Stimulated activated CD4-positive, alpha-beta T cell treated with anti-CD3 and anti-CD28 coated beads, Interleukin-4, amount 100 ng/mL, for 48 hours (primary cell): ENCODE results near the gene PCDHB13.
A peak's percentile ranks its signal among the peaks of the same experiment; 100 is the strongest.
"Not testable (repeated sequence)": the region's sequence is repeated elsewhere in the genome, so short reads cannot be mapped to it uniquely, and the experiment has no call there.

Experiments
- DNase-seq, 2 donors: peaks; one replicate each; pipeline ENCODE4 v3.0.0-alpha.2; 2020; ENCODE audit warnings: low read depth in 2 of 2

The PCDHB13 gene

GRCh38 chr5:141213656-141214339 is at the start of gene PCDHB13:
PCDHB13 (plus strand) TSS chr5:141213919; CDS start chr5:141214124, 205 bp downstream.
- not testable (repeated sequence) for DNase-seq

GRCh38 chr5:141172381-141173204 is 41.1 kb upstream of the PCDHB13 start, which contains the start of gene PCDHB7:
PCDHB7 (plus strand) TSS chr5:141172644; CDS start chr5:141172836, 192 bp downstream.
- DNase-seq, result no peak

DNA sequence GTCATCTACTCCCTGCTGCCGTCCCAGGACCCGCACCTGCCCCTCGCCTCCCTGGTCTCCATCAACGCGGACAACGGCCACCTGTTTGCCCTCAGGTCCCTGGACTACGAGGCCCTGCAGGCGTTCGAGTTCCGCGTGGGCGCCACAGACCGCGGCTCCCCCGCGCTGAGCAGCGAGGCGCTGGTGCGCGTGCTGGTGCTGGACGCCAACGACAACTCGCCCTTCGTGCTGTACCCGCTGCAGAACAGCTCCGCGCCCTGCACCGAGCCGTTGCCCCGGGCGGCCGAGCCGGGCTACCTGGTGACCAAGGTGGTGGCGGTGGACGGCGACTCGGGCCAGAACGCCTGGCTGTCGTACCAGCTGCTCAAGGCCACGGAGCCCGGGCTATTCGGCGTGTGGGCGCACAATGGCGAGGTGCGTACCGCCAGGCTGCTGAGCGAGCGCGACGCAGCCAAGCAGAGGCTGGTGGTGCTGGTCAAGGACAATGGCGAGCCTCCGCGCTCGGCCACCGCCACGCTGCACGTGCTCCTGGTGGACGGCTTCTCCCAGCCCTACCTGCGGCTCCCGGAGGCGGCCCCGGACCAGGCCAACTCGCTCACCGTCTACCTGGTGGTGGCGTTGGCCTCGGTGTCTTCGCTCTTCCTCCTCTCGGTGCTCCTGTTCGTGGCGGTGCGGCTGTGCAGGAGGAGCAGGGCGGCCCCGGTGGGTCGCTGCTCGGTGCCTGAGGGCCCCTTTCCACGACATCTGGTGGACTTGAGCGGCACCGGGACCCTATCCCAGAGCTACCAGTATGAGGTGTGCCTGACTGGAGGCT is 39.2 kb upstream of the PCDHB13 start:
- DNase-seq, result not testable (repeated sequence)

- no peak for DNase-seq
Observed at GRCh38 chr5:141175933-141176332, 37.8 kb upstream of the PCDHB13 start.

- DNase-seq, result not testable (repeated sequence)
Observed at GRCh38 chr5:141177577-141178191, 36.0 kb upstream of the PCDHB13 start, which contains the start of gene PCDHB8. PCDHB8 (plus strand) TSS chr5:141177790; CDS start chr5:141178035, 245 bp downstream.

- DNase-seq, result not testable (repeated sequence)
Observed at GRCh38 chr5:141179371-141179770, 34.3 kb upstream of the PCDHB13 start.

- DNase-seq, result not testable (repeated sequence)
Observed at GRCh38 chr5:141179876-141180275, 33.8 kb upstream of the PCDHB13 start.

- no peak for DNase-seq
Observed at GRCh38 chr5:141180313-141180712, 33.4 kb upstream of the PCDHB13 start.

- no peak for DNase-seq
Observed at GRCh38 chr5:141182248-141182647, 31.5 kb upstream of the PCDHB13 start, which contains the start of gene PCDHB16. PCDHB16 (plus strand) TSS chr5:141182387; CDS start chr5:141182560, 173 bp downstream.

GRCh38 chr5:141184117-141184855 is 29.4 kb upstream of the PCDHB13 start:
- not testable (repeated sequence) for DNase-seq

DNA sequence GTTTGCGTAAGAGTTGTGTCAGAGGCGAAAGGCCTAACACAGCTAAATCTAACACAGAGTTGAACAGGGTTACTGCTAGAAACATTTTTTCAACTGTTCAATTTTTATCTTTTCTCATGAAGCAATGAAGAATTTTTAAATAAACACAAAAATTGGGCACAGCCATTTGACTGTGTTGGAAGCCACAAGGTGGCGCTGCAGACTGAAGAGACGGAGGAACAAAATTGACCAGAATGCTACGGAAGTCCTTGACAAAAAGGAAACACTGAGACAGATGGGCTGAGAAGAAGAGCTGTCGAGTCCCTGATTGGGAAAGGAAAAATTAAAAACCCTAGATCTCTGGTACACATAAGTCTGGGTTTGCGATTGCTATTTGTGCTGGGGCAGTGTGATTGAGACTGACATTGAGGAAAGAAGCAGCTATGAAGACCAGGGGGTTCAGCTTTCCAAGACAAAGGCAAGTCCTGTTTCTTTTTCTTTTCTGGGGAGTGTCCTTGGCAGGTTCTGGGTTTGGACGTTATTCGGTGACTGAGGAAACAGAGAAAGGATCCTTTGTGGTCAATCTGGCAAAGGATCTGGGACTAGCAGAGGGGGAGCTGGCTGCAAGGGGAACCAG is 26.7 kb upstream of the PCDHB13 start, which contains the start of gene PCDHB9:
TSS of gene PCDHB9 (plus strand) at position 265 of the 616 bp plus-strand sequence. CDS start at position 423, 158 bp downstream.
- DNase-seq, result peak in 1 of 2 donors; percentile 9

- not testable (repeated sequence) for DNase-seq
Observed at GRCh38 chr5:141188682-141189081, 25.0 kb upstream of the PCDHB13 start.

GRCh38 chr5:141189131-141189530 is 24.6 kb upstream of the PCDHB13 start:
- DNase-seq, result not testable (repeated sequence)

DNA sequence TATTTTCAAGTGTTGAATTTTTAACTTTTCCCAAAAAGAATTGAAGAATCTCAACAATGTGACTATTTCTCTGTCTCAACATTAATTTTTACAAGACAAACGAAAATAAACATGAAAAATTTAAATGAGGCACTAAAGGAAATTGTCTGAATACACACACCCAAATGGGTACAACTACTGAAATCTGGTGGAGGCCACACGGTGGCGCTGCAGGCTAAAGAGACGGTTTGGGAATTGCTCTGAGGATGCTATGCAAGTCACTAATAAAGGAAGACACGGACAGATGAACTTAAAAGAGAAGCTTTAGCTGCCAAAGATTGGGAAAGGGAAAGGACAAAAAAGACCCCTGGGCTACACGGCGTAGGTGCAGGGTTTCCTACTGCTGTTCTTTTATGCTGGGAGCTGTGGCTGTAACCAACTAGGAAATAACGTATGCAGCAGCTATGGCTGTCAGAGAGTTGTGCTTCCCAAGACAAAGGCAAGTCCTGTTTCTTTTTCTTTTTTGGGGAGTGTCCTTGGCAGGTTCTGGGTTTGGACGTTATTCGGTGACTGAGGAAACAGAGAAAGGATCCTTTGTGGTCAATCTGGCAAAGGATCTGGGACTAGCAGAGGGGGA is 21.5 kb upstream of the PCDHB13 start, which contains the start of gene PCDHB10:
TSS of gene PCDHB10 (plus strand) at position 244 of the 616 bp plus-strand sequence. CDS start at position 444, 200 bp downstream.
- DNase-seq, result peak in 1 of 2 donors; percentile 18

DNA sequence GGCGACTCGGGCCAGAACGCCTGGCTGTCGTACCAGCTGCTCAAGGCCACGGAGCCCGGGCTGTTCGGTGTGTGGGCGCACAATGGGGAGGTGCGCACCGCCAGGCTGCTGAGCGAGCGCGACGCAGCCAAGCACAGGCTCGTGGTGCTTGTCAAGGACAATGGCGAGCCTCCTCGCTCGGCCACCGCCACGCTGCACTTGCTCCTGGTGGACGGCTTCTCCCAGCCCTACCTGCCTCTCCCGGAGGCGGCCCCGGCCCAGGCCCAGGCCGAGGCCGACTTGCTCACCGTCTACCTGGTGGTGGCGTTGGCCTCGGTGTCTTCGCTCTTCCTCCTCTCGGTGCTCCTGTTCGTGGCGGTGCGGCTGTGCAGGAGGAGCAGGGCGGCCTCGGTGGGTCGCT is 19.4 kb upstream of the PCDHB13 start:
- not testable (repeated sequence) for DNase-seq

GRCh38 chr5:141196363-141196762 is 17.4 kb upstream of the PCDHB13 start:
- no peak for DNase-seq

- DNase-seq, result no peak
Observed at GRCh38 chr5:141199359-141200235, 14.1 kb upstream of the PCDHB13 start, which contains the start of gene PCDHB11. PCDHB11 (plus strand) TSS chr5:141199627; CDS start chr5:141199775, 148 bp downstream.

DNA sequence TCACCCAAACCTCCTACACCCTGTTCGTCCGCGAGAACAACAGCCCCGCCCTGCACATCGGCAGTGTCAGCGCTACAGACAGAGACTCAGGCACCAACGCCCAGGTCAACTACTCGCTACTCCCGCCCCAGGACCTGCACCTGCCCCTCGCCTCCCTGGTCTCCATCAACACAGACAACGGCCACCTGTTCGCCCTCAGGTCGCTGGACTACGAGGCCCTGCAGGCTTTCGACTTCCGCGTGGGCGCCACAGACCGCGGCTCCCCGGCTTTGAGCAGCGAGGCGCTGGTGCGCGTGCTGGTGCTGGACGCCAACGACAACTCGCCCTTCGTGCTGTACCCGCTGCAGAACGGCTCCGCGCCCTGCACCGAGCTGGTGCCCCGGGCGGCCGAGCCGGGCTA is 12.6 kb upstream of the PCDHB13 start:
- not testable (repeated sequence) for DNase-seq
